OCI-LY3 (cell line): Measurements from ENCODE around the gene MAPKAP1.

ENCODE experiments used
- H2AFZ ChIP-seq: fragments of 200-600, 300-600 bp; shearing (Covaris generic); 2 replicates; pipeline ENCODE4 v1.6.0; 2014; ENCODE audit warnings: antibody characterized with exemption, low read depth, low read length
- H3K27ac ChIP-seq: fragments of 200-600, 300-600 bp; sonication (generic); 2 replicates; pipeline ENCODE4 v1.5.1; 2014; ENCODE audit warnings: mild to moderate bottlenecking, low read length, moderate library complexity, mixed read lengths
- H3K27me3 ChIP-seq: fragments of 200-600, 300-600 bp; sonication (generic); 2 replicates; pipeline ENCODE4 v1.6.1; 2014; ENCODE audit warnings: low read depth, low read length, mixed read lengths
- H3K36me3 ChIP-seq: fragments of 200-600, 300-600 bp; sonication (generic); replicated peaks from 2 replicates; pipeline ENCODE3; 2014; ENCODE audit warnings: low read depth, low read length, mixed read lengths
- H3K4me1 ChIP-seq: fragments of 300-600, 200-600 bp; sonication (generic); 2 replicates; pipeline ENCODE4 v1.6.1; 2014; ENCODE audit warnings: low read length, mixed read lengths
- H3K4me2 ChIP-seq: fragments of 200-600, 300-600 bp; sonication (generic); 2 replicates; pipeline ENCODE4 v1.6.1; 2014; ENCODE audit warnings: low read length, mixed read lengths
- H3K4me3 ChIP-seq: fragments of 300-600, 200-600 bp; sonication (generic); 2 replicates; pipeline ENCODE4 v1.5.1; 2014; ENCODE audit warnings: antibody characterized with exemption, mild to moderate bottlenecking, low read length, moderate library complexity
- H3K79me2 ChIP-seq: fragments of 300-600, 200-600 bp; shearing (Covaris generic); 2 replicates; pipeline ENCODE4 v1.6.1; 2014; ENCODE audit warnings: mild to moderate bottlenecking, low read length, mixed read lengths
- H3K9ac ChIP-seq: fragments of 300-600, 200-600 bp; shearing (Covaris generic); 2 replicates; pipeline ENCODE4 v1.6.0; 2014; ENCODE audit warnings: mild to moderate bottlenecking, low read length, moderate library complexity
- H3K9me3 ChIP-seq: fragments of 200-600, 300-600 bp; shearing (Covaris generic); 2 replicates; pipeline ENCODE4 v1.6.1; 2014; ENCODE audit warnings: low read length, mixed read lengths; ENCODE audit not compliant: insufficient read depth
- H4K20me1 ChIP-seq: fragments of 200-600, 300-600 bp; sonication (generic); 2 replicates; pipeline ENCODE4 v1.6.1; 2016; ENCODE audit warnings: low read length, mixed read lengths; ENCODE audit not compliant: insufficient read depth
- CTCF ChIP-seq: fragments of 200-600, 300-600 bp; sonication (generic); IDR thresholded peaks from 2 replicates; pipeline ENCODE4 v1.5.1; 2014; ENCODE audit warnings: antibody characterized with exemption, low read length, low read depth
- EZH2phosphoT487 ChIP-seq: fragments of 200-600 bp; shearing (Covaris generic); IDR thresholded peaks from 2 replicates; pipeline ENCODE4 v1.6.1; 2018; ENCODE audit warnings: antibody characterized with exemption, mixed run types, low read depth

MAPKAP1 gene

GRCh38 chr9:125486152-125486508 is 220.9 kb downstream of the MAPKAP1 start:
- TF ChIP-seq EZH2phosphoT487 (no peak), CTCF (no peak)
- Histone ChIP-seq H3K9me3 (no peaks in the 10 kb centered on the region), H3K9ac (no peak overlapping the region), H2AFZ (no peak overlapping the region), H3K4me2 (no peak overlapping the region), H3K27me3 (no peaks in the 10 kb centered on the region), H3K36me3 (peaks cover 4% of the 10 kb centered on the region), H3K79me2 (no peaks in the 10 kb centered on the region), H3K4me3 (no peak overlapping the region), H3K27ac (no peak overlapping the region), H4K20me1 (no peaks in the 10 kb centered on the region; the same call in 1 of the 2 replicates), H3K4me1 (no peaks in the 10 kb centered on the region)

- H3K9me3 ChIP-seq = no peaks in the 10 kb centered on the region
- H3K36me3 ChIP-seq = peaks cover 4% of the 10 kb centered on the region
- no peak overlapping the region for H2AFZ ChIP-seq
- no peak overlapping the region for H3K9ac ChIP-seq
- H3K4me1 ChIP-seq = no peaks in the 10 kb centered on the region
- no peaks in the 10 kb centered on the region; the same call in 1 of the 2 replicates for H4K20me1 ChIP-seq
- H3K4me2 ChIP-seq = no peak overlapping the region
- TF ChIP-seq CTCF = no peak
- no peak overlapping the region for H3K27ac ChIP-seq
- H3K4me3 ChIP-seq = no peak overlapping the region
- no peaks in the 10 kb centered on the region for H3K27me3 ChIP-seq
- no peaks in the 10 kb centered on the region for H3K79me2 ChIP-seq
Measured at GRCh38 chr9:125485471-125486151, 221.4 kb downstream of the MAPKAP1 start.

GRCh38 chr9:125484350-125485282 is 222.4 kb downstream of the MAPKAP1 start:
- H3K27ac ChIP-seq = no peak overlapping the region
- peaks cover 9% of the 10 kb centered on the region for H3K36me3 ChIP-seq
- no peaks in the 10 kb centered on the region for H3K27me3 ChIP-seq
- no peak overlapping the region for H2AFZ ChIP-seq
- H3K9ac ChIP-seq = no peak overlapping the region
- H3K79me2 ChIP-seq = no peaks in the 10 kb centered on the region
- H3K4me2 ChIP-seq = no peak overlapping the region
- TF ChIP-seq CTCF (no peak), EZH2phosphoT487 (no peak)
- no peaks in the 10 kb centered on the region for H3K9me3 ChIP-seq
- H4K20me1 ChIP-seq = no peaks in the 10 kb centered on the region; the same call in 1 of the 2 replicates
- no peaks in the 10 kb centered on the region for H3K4me1 ChIP-seq
- no peak overlapping the region for H3K4me3 ChIP-seq

GRCh38 chr9:125483697-125484096 is 223.3 kb downstream of the MAPKAP1 start:
- TF ChIP-seq CTCF = no peak
- no peak for TF ChIP-seq EZH2phosphoT487
- Histone ChIP-seq H2AFZ (no peak overlapping the region), H3K27ac (no peak overlapping the region), H3K79me2 (no peaks in the 10 kb centered on the region), H4K20me1 (no peaks in the 10 kb centered on the region; the same call in 1 of the 2 replicates), H3K4me3 (no peak overlapping the region), H3K36me3 (peaks cover 9% of the 10 kb centered on the region), H3K9ac (no peak overlapping the region), H3K27me3 (no peaks in the 10 kb centered on the region), H3K4me1 (no peaks in the 10 kb centered on the region), H3K4me2 (no peak overlapping the region), H3K9me3 (no peaks in the 10 kb centered on the region)
